Neuronal stem cell (in vitro differentiated cells): ENCODE data around the gene HSFX3.
"Not testable (repeated sequence)": the region's sequence is repeated elsewhere in the genome, so short reads cannot be mapped to it uniquely, and the experiment has no call there.

Experiments used
- DNase-seq: peaks from one replicate; pipeline ENCODE4 v3.0.0-alpha.2; 2013; ENCODE audit warnings: low spot score
- H2AFZ ChIP-seq: one replicate; pipeline ENCODE4 v1.6.1; 2013; ENCODE audit warnings: mild to moderate bottlenecking, low read length, inconsistent platforms
- H2AK5ac ChIP-seq: 2 replicates; pipeline ENCODE4 v1.6.1; 2013; ENCODE audit warnings: low read depth, mild to moderate bottlenecking, inconsistent platforms, low read length, moderate library complexity, mixed read lengths
- H2BK120ac ChIP-seq: 2 replicates; pipeline ENCODE4 v1.6.1; 2013; ENCODE audit warnings: low read depth, mild to moderate bottlenecking, inconsistent platforms, low read length, moderate library complexity, mixed read lengths
- H2BK12ac ChIP-seq: one replicate; pipeline ENCODE4 v1.6.1; 2013; ENCODE audit warnings: low read length, inconsistent platforms
- H2BK15ac ChIP-seq: 2 replicates; pipeline ENCODE4 v1.6.1; 2013; ENCODE audit warnings: mild to moderate bottlenecking, low read length, inconsistent platforms, mixed read lengths
- H2BK5ac ChIP-seq: one replicate; pipeline ENCODE4 v1.6.1; 2013; ENCODE audit warnings: inconsistent platforms, mild to moderate bottlenecking, low read length, moderate library complexity
- H3K14ac ChIP-seq: one replicate; pipeline ENCODE4 v1.6.1; 2013; ENCODE audit warnings: low read length, inconsistent platforms
- H3K18ac ChIP-seq: 2 replicates; pipeline ENCODE4 v1.6.1; 2013; ENCODE audit warnings: low read length, inconsistent platforms
- H3K23ac ChIP-seq: 2 replicates; pipeline ENCODE4 v1.6.1; 2013; ENCODE audit warnings: low read depth, mild to moderate bottlenecking, mixed read lengths, low read length, inconsistent platforms; ENCODE audit not compliant: poor library complexity
- H3K27ac ChIP-seq: replicated peaks from 3 replicates; pipeline ENCODE4 v1.5.1; 2013; ENCODE audit warnings: low read length, inconsistent platforms
- H3K27me3 ChIP-seq, 3 experiments: 2 replicates each; pipeline ENCODE4 v1.6.1; 2013; ENCODE audit warnings: low read length in 3 of 3, mild to moderate bottlenecking in 2 of 3, inconsistent platforms in 1 of 3, low read depth in 1 of 3, mixed read lengths in 1 of 3, moderate library complexity in 1 of 3; ENCODE audit not compliant: control insufficient read depth in 3 of 3, insufficient read depth in 3 of 3
- H3K36me3 ChIP-seq, 2 donors: replicated peaks in 1 of 2; 2 replicates each; pipeline ENCODE4 v1.6.1; 2013; ENCODE audit warnings: low read length in 2 of 2; ENCODE audit not compliant: control insufficient read depth in 2 of 2, insufficient read depth in 2 of 2
- H3K4ac ChIP-seq: 2 replicates; pipeline ENCODE4 v1.6.1; 2013; ENCODE audit warnings: inconsistent platforms, mild to moderate bottlenecking, low read length, moderate library complexity
- H3K4me1 ChIP-seq, 2 donors: 1 replicate in 1 of 2; 2 replicates in 1 of 2; pipeline ENCODE4 v1.6.1; 2013; ENCODE audit warnings: low read length in 2 of 2, low read depth in 1 of 2; ENCODE audit not compliant: control insufficient read depth in 2 of 2, insufficient read depth in 1 of 2
- H3K4me2 ChIP-seq: one replicate; pipeline ENCODE4 v1.6.1; 2013; ENCODE audit warnings: mild to moderate bottlenecking, low read length, inconsistent platforms; ENCODE audit not compliant: insufficient read depth, poor library complexity, severe bottlenecking
- H3K4me3 ChIP-seq, 2 donors: 2 replicates each; pipeline ENCODE4 v1.5.1; 2013; ENCODE audit warnings: low read length in 2 of 2, mild to moderate bottlenecking in 2 of 2, inconsistent platforms in 1 of 2, moderate library complexity in 1 of 2
- H3K79me1 ChIP-seq: one replicate; pipeline ENCODE4 v1.6.1; 2013; ENCODE audit warnings: low read depth, mild to moderate bottlenecking, inconsistent platforms, low read length, moderate library complexity
- H3K9ac ChIP-seq: one replicate; pipeline ENCODE4 v1.6.1; 2013; ENCODE audit warnings: mild to moderate bottlenecking, low read depth, low read length, inconsistent platforms; ENCODE audit not compliant: poor library complexity
- H3K9me3 ChIP-seq, 2 donors: replicated peaks in 1 of 2; 2 replicates each; pipeline versions ENCODE3 to v1.6.1; 2013; ENCODE audit warnings: low read length in 2 of 2, mild to moderate bottlenecking in 2 of 2, inconsistent platforms in 1 of 2, low read depth in 1 of 2, mixed read lengths in 1 of 2, moderate library complexity in 1 of 2; ENCODE audit not compliant: control insufficient read depth in 2 of 2, insufficient read depth in 1 of 2
- H4K8ac ChIP-seq: one replicate; pipeline ENCODE4 v1.6.1; 2013; ENCODE audit warnings: low read depth, mild to moderate bottlenecking, inconsistent platforms, low read length, moderate library complexity
- H4K91ac ChIP-seq: one replicate; pipeline ENCODE4 v1.6.1; 2013; ENCODE audit warnings: low read length, low read depth, mild to moderate bottlenecking, inconsistent platforms; ENCODE audit not compliant: poor library complexity
- WGBS, 2 donors: extraction: QIAGEN DNeasy Blood & Tissue Kit; methylation state at CpG; one replicate each; pipeline ENCODE4 v1.1.7; 2013; ENCODE audit warnings: missing lambda C conversion rate in 2 of 2, mixed read lengths in 1 of 2; ENCODE audit not compliant: insufficient read length in 2 of 2, insufficient replicate concordance in 1 of 2; ENCODE audit errors: extremely low coverage in 2 of 2; 5-methylcytosine and 5-hydroxymethylcytosine counted together

The HSFX3 gene

GRCh38 chrX:149525903-149526302 lies 23.8 kb downstream of the HSFX3 start:
- not testable (repeated sequence) for DNase-seq, H3K27me3 ChIP-seq
- no CpG with 5 or more reads among the region's 5 CpGs for WGBS, 2 donors

GRCh38 chrX:149525389-149525788 lies 24.3 kb downstream of the HSFX3 start:
- not testable (repeated sequence) for H3K9ac ChIP-seq, H3K27ac ChIP-seq, H2BK12ac ChIP-seq, H3K27me3 ChIP-seq, H2BK15ac ChIP-seq, H2AK5ac ChIP-seq, H3K18ac ChIP-seq, H3K4me3 ChIP-seq, H4K91ac ChIP-seq, H3K79me1 ChIP-seq, H4K8ac ChIP-seq, H3K4me1 ChIP-seq, H3K9me3 ChIP-seq, H3K4ac ChIP-seq, H3K14ac ChIP-seq, H3K36me3 ChIP-seq, H3K4me2 ChIP-seq, H2BK120ac ChIP-seq, H2BK5ac ChIP-seq, H3K23ac ChIP-seq, DNase-seq
- H2AFZ ChIP-seq: peak overlapping the region; percentile 29
- no CpG with 5 or more reads among the region's 10 CpGs for WGBS, 2 donors

More at GRCh38 chrX:149525903-149526302, 23.8 kb downstream of the HSFX3 start:
- not testable (repeated sequence) for H2BK120ac ChIP-seq, H3K9ac ChIP-seq, H3K4me2 ChIP-seq, H3K4me1 ChIP-seq, H2AFZ ChIP-seq, H3K27ac ChIP-seq, H3K4ac ChIP-seq, H2BK15ac ChIP-seq, H4K91ac ChIP-seq, H3K36me3 ChIP-seq, H3K79me1 ChIP-seq, H3K4me3 ChIP-seq, H2BK12ac ChIP-seq, H2AK5ac ChIP-seq, H3K18ac ChIP-seq, H3K23ac ChIP-seq, H3K9me3 ChIP-seq, H4K8ac ChIP-seq, H2BK5ac ChIP-seq, H3K14ac ChIP-seq

- Histone ChIP-seq H3K4me3 (no peak overlapping the region), H4K8ac (no peak overlapping the region), H2AK5ac (no peak overlapping the region), H3K4me1 (no peaks in the 10 kb centered on the region), H4K91ac (no peak overlapping the region), H3K27me3 (no peaks in the 10 kb centered on the region), H3K9ac (no peak overlapping the region), H2BK12ac (no peak overlapping the region), H3K4me2 (no peak overlapping the region), H3K27ac (no peak overlapping the region), H2AFZ (no peak overlapping the region), H3K9me3 (no peaks in the 10 kb centered on the region), H2BK120ac (no peak overlapping the region), H3K14ac (no peak overlapping the region), H2BK5ac (no peak overlapping the region), H2BK15ac (no peak overlapping the region), H3K4ac (no peak overlapping the region), H3K79me1 (no peaks in the 10 kb centered on the region), H3K36me3 (no peaks in the 10 kb centered on the region), H3K23ac (no peak overlapping the region), H3K18ac (no peak overlapping the region)
- DNase-seq: no peak
- no CpG with 5 or more reads among the region's 2 CpGs for WGBS, 2 donors
Observed at GRCh38 chrX:149522916-149523315, 26.8 kb downstream of the HSFX3 start.

- Histone ChIP-seq H2BK12ac (no peak overlapping the region), H3K4ac (no peak overlapping the region), H3K4me1 (no peaks in the 10 kb centered on the region), H2BK120ac (no peak overlapping the region), H3K36me3 (no peaks in the 10 kb centered on the region), H3K18ac (no peak overlapping the region), H3K4me2 (no peak overlapping the region), H3K23ac (no peak overlapping the region), H2BK5ac (no peak overlapping the region), H3K14ac (no peak overlapping the region), H3K27ac (no peak overlapping the region), H2AK5ac (no peak overlapping the region), H3K27me3 (no peaks in the 10 kb centered on the region), H4K8ac (no peak overlapping the region), H2BK15ac (no peak overlapping the region), H3K79me1 (no peaks in the 10 kb centered on the region), H3K4me3 (no peak overlapping the region), H4K91ac (no peak overlapping the region), H3K9ac (no peak overlapping the region), H3K9me3 (no peaks in the 10 kb centered on the region), H2AFZ (no peak overlapping the region)
- no peak for DNase-seq
- WGBS, 2 donors: no CpG with 5 or more reads among the region's 9 CpGs
Observed at GRCh38 chrX:149521438-149521837, 28.3 kb downstream of the HSFX3 start.
